Measurements from ENCODE around the gene PLEKHG3. TPM values are rescaled to one million over a fixed set of nuclear protein-coding genes. Genes with fewer than 3 reads are reported as not detected.
"Not testable (repeated sequence)": the region's sequence is repeated elsewhere in the genome, so short reads cannot be mapped to it uniquely, and the experiment has no call there.

Gene PLEKHG3
- total RNA-seq, 2 donors from 2014 or later: 29.4 to 37.7 TPM

- DNase-seq (no peak), ATAC-seq (no peak)
- intact Hi-C loops (cut with DNase I): no loop called here
Measured at GRCh38 chr14:64685371-64686281, 18.6 kb upstream of the PLEKHG3 start.

GRCh38 chr14:64686282-64686615 lies 18.0 kb upstream of the PLEKHG3 start:
- intact Hi-C loops (cut with DNase I): no loop called here
- DNase-seq (no peak), ATAC-seq (no peak)

- no peak for DNase-seq
- no peak for ATAC-seq
- intact Hi-C loops (cut with DNase I): no loop called here
Measured at GRCh38 chr14:64688031-64688430, 16.2 kb upstream of the PLEKHG3 start.

GRCh38 chr14:64688811-64689281 lies 15.4 kb upstream of the PLEKHG3 start:
- intact Hi-C loops (cut with DNase I): no loop called here
- ATAC-seq (peak in 1 of 2 donors; percentile 64), DNase-seq (no peak)

- DNase-seq (no peak), ATAC-seq (no peak)
- intact Hi-C loops (cut with DNase I): no loop called here
Measured at GRCh38 chr14:64689289-64689688, 14.9 kb upstream of the PLEKHG3 start.

GRCh38 chr14:64690607-64691006 lies 13.6 kb upstream of the PLEKHG3 start:
- DNase-seq; ATAC-seq; intact Hi-C loops (cut with DNase I): not testable (repeated sequence)

- intact Hi-C loops (cut with DNase I): no loop called here
- ATAC-seq: no peak
- DNase-seq: no peak
Measured at GRCh38 chr14:64691376-64691775, 12.8 kb upstream of the PLEKHG3 start.

GRCh38 chr14:64692189-64692985 lies 11.8 kb upstream of the PLEKHG3 start:
- intact Hi-C loops (cut with DNase I): no loop called here
- ATAC-seq (peak; percentile 52 to 74), DNase-seq (peak; percentile 57)

GRCh38 chr14:64692986-64693809 lies 11.0 kb upstream of the PLEKHG3 start:
- ATAC-seq (no peak), DNase-seq (no peak)
- intact Hi-C loops (cut with DNase I): no loop called here

GRCh38 chr14:64693810-64694165 lies 10.4 kb upstream of the PLEKHG3 start:
- ATAC-seq (no peak), DNase-seq (no peak)

GRCh38 chr14:64695071-64695470 lies 9.2 kb upstream of the PLEKHG3 start:
- DNase-seq: no peak
- intact Hi-C loops (cut with DNase I): no loop called here
- peak; percentile 60 to 73 for ATAC-seq

More at GRCh38 chr14:64693810-64694165, 10.4 kb upstream of the PLEKHG3 start:
- intact Hi-C loops (cut with DNase I): no loop called here

GRCh38 chr14:64696355-64696857 lies 7.8 kb upstream of the PLEKHG3 start:
- no peak for DNase-seq
- intact Hi-C loops (cut with DNase I): no loop called here
- ATAC-seq: peak; percentile 38 to 50

GRCh38 chr14:64698903-64699302 lies 5.3 kb upstream of the PLEKHG3 start:
- DNase-seq (no peak), ATAC-seq (no peak)
- intact Hi-C loops (cut with DNase I): no loop called here

GRCh38 chr14:64700290-64700689 lies 3.9 kb upstream of the PLEKHG3 start:
- intact Hi-C loops (cut with DNase I): no loop called here

GRCh38 chr14:64700894-64701293 lies 3.3 kb upstream of the PLEKHG3 start:
- intact Hi-C loops (cut with DNase I): no loop called here
- DNase-seq (no peak), ATAC-seq (no peak)

More at GRCh38 chr14:64700290-64700689, 3.9 kb upstream of the PLEKHG3 start:
- DNase-seq (no peak), ATAC-seq (no peak)

GRCh38 chr14:64701660-64702059 lies 2.6 kb upstream of the PLEKHG3 start:
- intact Hi-C loops (cut with DNase I): no loop called here
- ATAC-seq: no peak
- DNase-seq: no peak

GRCh38 chr14:64702493-64703394 lies 1.5 kb upstream of the PLEKHG3 start:
- DNase-seq (no peak), ATAC-seq (no peak)
- intact Hi-C loops (cut with DNase I): no loop called here
